Gastroesophageal sphincter (tissue), 3 donors: ENCODE measurements around the gene OPCML.

Source experiments
- CTCF ChIP-seq, 4 experiments: fragments of 200-600 bp in 2 of 4; fragments of 450-650 bp in 2 of 4; sonication (generic) in 1 of 4; IDR thresholded peaks; one replicate each; pipeline ENCODE4 v1.5.1; 2017 to 2019; ENCODE audit warnings: antibody characterized with exemption in 4 of 4, mild to moderate bottlenecking in 2 of 4, moderate library complexity in 2 of 4
- POLR2AphosphoS5 ChIP-seq: sonication (generic); formaldehyde crosslinking; IDR thresholded peaks from one replicate; pipeline ENCODE4 v1.6.1; 2017; ENCODE audit warnings: antibody characterized with exemption

- TF ChIP-seq CTCF (IDR thresholded peaks at IDR 0.05) (no peak), POLR2AphosphoS5 (no peak)
These were observed 969.3 kb downstream of the OPCML start for GRCh38 chr11:132563050-132563449.
